ENCODE results near the gene ADRA2C.

Gene ADRA2C

DNA sequence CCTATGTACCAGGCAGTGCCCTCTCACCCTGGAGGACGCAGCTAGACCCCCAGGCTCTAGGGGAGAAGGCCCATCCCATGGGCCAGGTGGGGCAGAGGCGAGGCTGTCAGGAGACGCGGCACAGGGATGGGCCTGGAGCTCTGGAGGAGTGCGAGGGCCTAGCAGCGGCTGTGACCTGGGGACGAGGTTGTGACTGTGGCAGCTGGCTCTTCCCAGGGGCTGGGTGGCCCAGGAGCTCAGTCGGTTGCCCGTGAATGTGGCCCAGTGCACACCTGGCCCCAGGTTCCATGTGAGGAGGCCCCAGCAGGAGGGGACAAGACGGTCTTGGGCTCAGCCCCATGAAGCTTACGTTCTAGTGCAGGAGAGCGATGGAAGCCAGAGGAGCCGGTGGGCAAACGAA is 31.0 kb upstream of the ADRA2C start:
- no peak for DNase-seq

DNA sequence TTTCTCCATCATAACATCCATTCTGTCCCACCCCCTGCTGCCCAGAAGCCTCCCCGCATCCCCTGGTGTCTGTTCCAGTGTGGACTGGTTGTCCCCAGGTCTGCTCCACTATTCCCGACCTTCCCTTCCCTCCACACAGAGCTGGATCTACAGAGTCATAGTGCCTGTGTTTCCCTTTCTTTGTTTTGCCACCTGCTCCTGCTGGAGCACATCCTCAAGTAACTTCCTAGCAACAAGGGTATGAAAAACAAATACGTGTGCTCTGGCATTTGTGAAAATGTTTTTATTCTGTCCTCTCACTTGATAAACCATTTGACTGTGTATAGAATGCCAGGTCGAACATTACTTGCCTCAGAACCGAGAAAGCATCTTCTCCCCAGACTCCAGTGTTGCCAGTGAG is 29.9 kb upstream of the ADRA2C start:
- no peak for DNase-seq

DNA sequence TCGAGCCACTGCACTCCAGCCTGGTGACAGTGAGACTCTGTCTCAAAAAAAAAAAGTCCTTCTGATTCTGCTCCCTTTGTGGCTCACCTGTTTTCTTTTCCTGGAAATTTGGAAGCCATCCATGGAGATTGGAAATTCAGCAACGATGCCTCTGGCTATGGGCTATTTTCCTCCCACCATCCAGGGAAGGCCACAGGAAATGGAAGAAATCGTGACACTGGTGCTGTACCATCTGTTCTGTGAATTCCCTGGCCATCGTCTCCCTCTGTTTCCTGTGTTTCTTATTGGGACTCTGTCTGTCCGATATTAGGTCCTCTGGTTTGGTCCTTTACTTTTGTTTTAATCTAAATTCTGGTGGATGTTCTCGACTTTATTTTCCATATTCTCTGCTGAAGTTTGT is 29.4 kb upstream of the ADRA2C start:
- DNase-seq: no peak

DNA sequence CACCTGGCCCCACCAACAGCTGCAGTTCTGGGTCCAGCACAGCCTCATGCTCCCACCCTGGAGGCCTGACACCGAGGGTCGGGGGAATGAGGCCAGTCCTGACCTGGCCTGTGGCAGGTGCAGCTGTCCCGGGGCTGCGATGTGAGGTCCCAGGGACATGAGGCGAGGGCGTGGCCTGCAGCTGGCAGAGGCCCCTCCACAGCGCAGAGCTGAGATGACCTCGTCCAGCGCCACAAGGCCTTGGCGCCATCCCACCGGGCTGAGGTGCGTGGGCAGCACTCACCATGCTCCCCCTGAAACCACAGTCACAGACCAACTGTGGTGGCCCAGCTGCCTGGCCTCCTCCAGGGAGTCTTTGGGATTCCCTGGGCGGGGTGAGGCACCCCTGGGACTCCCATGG is 26.6 kb upstream of the ADRA2C start:
- DNase-seq: no peak

DNA sequence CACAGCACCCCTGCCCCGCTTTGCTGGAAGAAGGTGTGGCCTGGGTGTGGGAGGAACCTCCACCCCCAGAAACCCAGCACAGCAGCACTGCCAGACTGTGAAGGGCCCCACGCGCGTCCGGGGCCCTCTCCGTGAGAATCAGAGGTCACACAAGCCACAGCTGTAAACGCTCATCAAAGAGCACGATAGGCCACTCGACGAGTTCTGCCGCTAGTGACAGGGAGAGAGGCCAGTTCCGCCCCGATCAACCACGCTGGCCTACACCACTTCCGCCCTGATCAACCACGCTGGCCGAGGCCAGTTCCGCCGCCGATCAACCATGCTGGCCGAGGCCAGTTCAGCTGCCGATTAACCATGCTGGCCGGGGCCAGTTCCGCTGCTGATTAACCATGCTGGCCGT is 25.9 kb upstream of the ADRA2C start:
- DNase-seq: no peak

DNA sequence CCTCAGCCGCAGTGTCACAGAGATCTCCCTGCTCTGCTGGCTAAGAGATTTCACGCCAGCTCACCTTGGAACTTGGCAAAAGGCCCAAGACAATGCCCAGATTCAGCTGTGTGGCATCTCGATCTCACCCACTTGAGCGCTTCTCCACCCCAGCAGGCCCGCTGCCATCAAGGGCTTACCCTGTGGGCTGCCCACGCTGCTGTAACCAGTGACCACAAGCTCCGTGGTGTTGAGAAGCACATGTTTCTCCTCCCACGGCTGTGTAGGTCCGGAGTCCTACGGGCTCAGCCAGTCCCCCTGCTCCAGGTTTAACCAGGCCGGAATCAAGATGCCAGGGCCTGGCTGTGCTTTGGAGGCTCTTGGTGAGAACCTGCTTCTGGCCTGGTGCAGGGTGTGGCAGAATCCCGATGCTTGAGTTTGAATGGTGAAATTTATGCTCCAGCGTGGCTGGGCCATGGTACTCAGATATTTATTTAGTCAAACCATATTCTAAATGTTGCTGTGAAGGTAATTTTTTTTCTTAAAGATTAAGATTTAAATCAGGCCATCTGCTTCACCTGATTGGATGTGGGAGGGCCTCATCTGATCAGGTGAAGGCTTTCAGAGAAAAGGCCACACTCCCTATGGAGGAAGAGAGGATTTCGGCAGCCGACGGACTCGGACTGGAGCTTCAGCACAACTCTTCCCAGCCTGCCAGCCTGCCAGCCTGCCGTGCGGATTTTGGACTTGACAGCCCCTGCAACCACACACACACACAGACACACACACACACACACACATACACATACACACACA is 24.8 kb upstream of the ADRA2C start:
- no peak for DNase-seq

DNA sequence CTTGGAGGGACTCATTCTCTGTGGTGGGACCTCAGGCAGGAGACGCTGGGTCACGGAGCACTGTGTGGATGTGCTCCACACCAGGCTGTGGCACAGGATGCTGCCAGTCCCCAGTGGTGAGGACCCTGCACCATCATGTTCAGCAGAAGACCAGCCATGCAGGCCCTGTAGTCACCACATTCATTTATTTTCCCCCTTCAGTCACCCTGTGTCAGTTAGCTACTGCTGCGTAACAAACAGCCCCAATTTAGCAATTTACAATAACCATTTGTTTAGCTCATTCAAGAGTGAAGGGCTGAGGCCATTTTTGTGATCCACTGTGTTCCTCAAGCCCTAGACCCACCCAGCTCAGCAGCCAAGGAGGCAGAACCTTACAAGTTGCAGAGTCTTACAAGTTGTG is 23.6 kb upstream of the ADRA2C start:
- DNase-seq: no peak

DNA sequence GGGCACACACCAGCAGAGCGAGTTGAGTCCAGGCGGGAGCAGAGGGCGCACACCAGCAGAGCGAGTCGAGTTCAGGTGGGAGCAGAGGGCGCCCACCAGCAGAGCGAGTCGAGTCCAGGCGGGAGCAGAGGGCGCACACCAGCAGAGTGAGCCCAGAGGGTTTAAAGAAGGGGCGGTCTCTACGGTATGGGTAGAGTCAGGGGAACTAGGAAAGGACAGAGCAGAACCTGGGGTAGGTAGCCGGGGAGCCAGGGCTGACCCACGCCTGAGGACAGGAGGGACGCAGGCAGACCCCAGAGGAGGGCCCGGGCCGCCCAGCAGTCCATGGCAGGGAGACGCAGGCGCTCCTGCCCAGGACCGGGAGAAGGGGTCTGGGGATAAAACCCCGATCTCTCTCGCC is 22.0 kb upstream of the ADRA2C start:
- no peak for DNase-seq

DNA sequence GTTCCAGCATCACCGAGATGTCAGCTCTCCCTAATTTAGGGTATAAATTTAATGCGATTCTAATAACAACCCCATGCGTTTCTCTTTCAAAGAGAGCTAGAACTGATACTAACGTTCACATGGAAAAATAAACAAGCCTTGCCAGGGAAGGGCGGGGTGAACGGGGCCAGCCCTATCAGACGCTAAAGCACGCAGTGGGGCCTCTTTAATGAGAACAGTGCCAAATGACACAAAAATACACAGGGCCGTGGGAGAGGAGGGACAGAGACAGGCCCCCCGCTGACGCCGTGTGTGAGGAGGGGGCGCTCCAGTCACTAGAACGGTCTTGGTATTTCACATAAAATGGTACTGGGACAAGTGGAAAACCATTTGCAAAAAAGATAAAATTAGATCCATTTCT is 21.3 kb upstream of the ADRA2C start:
- no peak for DNase-seq

DNA sequence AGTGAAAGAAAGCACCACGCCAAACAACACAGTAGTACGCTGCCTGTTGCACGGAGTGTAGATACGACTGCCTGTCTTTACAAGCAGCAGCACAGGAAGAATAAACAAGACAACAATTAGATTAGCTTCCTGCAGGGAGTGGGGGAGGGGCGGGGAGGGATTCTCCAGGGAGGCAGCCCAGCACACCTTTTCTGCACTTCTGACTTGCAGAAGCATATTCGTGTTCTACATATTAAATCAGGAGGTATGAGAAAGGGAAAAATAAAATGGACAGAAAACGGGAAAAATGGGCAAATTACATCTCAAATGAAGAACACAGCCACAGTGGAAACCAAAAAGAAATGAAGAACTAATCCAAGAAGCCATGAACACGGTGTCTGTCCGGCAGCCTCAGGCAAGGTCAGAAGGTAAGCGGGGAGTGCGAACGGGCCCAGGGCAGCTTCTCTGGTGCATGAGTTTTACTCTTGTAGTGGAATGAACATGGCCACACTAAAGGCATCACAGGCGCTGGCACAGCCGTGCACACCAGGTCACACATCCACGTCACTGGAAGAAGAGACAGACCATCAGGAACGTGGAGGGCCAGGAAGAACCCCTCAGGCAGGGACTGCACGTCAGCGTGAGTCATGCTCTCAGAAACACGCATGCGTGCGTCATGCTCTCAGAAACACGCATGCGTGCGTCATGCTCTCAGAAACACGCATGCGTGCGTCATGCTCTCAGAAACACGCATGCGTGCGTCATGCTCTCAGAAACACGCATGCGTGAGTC is 20.1 kb upstream of the ADRA2C start:
- DNase-seq: no peak

DNA sequence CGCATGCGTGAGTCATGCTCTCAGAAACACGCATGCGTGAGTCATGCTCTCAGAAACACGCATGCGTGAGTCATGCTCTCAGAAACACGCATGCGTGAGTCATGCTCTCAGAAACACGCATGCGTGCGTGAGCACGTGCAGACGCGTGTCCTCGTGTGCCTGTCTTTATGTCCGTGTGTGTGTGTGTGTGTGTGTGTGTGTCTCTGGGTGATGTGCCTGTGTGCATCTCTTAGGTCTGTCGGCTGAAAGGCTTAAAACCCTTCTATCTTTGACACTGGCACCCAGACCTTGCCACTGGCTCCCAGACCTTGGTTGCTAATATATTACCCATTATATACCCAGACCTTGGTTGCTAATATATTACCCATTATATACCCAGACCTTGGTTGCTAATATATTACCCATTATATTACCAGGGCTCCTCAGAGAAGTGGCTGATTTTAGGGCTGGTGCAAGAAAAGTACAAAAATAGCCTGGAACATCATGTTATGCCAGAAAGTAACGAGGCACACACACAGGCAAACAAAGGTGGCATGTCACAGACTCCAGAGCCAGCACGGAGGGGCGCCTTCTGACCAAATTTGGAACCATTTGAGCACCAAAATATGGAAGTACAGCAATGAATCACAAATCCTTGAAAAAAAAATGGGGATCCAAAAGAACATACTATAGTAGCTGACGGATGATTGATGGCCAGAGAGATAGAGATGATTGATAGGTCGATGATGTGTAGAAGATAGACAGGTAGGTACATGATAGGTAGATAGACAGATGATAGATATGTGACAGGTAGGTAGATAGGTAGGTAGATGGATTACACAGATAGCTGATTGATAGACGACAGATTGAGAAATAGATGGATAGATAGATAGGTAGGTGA is 19.2 kb upstream of the ADRA2C start:
- DNase-seq: no peak

DNA sequence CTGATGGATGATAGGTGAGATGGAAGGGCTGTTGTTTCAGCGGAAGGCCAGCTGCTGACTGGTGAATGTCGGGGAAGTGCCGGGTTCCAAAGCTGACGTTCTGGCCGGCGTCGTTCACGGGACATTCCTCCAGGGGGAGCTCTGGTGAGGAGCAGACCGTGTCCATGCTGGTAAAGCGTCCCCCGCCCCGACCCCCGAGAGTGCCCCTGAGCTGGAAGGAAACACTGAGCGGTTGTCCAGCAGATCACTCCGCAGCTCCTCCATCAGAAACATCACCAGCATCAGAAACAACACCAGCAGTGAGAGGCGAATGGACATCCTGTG is 18.6 kb upstream of the ADRA2C start:
- DNase-seq: no peak

DNA sequence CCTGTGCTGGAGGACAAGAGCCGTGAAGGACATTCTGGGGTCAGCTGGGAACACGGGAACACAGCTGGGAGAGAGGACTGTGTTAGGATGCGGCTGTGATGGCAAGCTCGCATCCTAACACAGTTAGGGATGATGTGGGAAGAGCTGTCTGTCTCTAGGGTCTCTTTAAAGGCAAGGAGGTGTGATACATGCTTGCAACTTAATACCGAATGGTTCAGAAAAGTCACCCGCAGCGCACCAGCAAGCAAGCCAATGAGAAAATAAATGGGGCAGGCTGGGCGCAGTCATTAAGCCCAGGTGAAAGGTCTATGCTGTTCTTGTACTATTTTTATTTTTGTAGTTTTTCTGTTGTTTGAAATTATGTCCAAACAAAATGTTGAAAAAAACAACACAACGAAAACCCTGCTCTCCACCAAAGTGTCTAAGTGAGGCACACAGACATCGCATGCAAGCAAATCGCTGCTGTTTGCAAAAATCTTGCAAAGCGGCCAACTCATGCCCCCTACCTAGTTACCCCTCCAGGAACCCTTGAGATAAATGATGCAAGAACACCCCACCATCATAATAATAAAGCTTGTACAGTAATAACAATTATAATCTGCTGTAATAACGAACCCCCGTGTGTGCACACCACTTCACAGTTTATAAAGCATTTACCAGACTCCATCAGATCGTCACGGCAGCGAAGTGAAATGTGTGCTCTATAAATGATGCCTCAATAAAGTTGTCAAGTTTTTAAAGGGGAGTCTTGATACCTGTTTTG is 17.9 kb upstream of the ADRA2C start:
- no peak for DNase-seq

DNA sequence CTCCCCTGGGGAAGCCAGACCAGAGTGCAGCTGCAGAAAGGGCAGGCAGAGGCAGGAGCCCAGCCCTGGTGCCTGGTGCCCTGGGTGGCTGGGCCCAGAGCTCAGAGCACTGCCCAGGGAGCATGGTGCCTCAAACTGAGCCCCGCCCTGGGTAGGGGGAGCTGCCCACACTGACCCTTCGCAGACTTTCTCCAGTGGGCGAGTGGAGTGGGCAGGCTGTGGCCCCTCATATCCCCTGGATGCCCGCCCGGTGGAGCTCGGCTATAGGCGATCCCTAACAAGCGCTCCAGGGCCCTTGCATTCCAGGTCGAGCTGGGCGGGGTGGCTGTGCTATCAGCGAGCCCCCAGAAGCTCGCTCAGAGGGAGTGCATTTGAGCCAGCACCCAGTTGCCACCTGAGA is 17.1 kb upstream of the ADRA2C start:
- DNase-seq: no peak

DNA sequence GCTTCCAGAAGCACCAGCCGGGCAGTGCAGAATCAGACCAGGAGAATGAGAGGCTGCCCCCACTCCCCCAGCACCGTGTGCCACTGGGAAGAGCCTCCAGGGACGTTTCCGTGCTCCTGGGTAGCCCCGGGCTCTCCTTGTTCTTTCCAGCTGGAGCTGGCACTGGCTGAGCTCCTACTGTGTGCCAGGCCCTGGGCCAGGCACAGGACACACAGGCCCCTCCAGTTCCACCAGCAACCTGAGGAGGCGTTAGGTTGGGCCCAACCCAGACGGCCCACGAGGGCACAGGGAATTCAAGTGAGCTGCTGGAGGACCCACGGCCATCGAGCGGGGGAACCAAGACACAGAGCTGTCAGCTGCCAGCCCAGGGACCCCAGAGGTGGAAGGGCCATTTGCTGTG is 15.9 kb upstream of the ADRA2C start:
- no peak for DNase-seq

DNA sequence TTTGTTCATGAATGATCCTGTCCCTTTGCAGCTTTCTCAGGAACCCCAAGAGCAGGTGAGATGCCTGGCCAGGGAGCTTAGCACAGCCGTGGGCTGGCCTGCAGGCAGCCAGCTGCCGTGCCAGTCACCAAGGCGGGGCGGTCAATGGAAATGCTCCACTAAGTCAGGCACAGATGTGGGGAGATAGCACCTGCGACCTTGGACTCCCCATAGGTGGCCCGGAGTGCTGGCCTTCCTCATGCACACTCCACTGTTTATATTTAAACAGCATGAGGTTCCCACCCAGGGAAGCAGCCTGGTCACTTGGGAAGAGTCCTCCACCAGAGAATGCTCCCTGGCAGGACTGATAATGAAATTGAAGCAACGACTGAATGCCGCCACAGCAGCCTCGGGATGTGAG is 14.2 kb upstream of the ADRA2C start:
- DNase-seq: no peak

DNA sequence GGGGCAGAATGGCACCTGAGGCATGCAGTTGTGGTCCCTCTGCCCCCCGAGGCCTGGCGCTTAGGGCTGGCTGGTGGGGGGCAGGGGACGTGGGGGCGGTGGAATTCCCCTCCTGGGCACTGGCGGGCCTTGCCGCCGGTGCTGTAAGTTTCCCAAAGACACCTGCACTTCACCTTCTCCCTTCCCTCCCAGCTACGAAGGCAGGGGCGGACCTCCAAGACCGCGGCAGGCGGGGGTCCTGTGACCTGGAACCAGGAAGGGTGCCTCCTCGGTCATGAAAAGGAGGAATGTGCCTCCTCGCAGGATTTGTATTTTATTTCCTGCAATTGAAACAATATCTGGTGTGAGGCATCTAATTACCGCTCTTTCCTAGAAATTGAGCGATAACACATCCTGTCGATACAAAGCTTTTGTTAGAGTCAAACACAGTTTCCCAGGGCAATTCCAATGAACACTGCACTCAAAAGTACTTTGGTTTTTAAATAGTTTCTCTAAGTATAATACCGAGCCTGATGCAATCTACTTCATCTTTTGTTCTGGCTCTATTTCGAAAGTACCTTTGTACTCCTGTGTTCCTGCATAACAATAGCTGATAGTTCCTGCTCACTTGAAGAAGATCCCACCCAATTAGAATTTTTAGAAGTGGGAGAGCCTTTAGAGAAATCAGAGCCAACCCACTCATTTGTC is 12.3 kb upstream of the ADRA2C start:
- no peak for DNase-seq

DNA sequence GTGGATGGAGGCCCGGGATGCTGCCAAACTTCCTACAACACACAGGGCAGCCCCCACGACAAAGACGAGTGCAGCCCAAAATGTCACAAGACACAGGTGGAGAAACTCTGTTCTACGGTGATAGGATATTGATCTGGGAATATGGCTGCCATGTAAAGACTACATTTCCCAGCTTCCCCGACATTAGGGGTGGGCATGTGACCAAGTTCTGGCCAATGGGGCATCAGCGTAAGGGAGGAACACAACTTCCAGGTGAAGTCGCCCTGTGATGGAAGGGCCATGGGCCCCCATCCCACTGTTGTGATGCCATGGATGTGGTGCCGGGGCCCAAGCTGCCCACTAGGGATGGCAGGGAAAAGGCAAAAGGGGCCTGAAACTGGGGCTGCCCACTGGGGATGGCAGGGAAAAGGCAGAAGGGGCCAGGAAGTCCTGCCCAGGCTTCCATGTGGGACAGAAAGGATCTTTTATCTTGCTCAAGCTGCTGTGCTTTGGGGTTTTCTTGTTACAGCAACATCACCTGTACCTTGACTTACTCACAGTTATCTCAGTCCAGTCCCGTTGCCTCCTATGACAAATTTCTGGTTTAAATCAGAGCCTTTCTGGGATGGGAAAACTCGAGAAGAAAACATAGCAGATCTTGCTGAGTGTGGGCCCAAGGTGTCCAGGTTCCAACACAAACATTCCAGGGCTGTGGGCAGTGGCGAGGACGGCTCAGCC is 9.7 kb upstream of the ADRA2C start:
- DNase-seq: no peak

DNA sequence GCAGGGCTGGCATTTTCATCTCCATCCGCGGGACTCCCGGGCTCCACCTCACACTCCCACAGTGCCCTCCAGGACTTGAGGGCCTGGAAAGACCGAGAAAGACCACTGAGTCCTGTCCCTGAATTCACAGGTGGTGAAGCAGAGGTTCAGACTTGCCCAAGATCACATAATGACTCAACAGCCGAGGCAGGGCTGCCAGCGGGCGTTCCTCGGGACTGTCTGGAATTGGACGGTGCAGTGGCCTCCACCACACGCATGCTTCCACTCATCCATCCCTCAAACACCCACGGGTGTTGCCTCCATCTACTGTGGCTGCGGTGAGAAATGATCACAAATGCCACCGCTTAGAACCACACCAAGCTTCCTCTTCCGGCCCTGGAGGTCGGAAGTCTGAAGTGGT is 6.9 kb upstream of the ADRA2C start:
- DNase-seq: no peak

DNA sequence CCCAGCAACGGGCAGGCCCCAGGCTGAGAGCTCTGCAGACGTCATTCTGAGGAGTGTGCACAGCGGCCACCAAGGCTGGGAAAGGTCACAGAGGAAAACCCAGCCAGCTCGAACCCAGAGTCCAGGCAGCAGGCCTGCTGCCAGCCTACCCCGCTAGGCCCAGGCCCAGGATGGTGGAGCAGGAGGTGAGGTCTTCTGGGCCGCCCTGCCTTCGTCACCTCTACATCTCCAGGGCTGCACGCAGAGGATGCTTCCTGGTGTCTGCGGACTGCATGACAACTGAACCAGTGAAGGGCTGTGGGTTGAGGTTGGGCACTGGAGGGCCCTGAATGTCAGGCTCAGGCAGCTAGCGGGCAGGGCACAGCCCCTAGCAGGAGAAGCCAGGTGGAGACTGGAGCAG is 5.8 kb upstream of the ADRA2C start:
- DNase-seq: no peak

DNA sequence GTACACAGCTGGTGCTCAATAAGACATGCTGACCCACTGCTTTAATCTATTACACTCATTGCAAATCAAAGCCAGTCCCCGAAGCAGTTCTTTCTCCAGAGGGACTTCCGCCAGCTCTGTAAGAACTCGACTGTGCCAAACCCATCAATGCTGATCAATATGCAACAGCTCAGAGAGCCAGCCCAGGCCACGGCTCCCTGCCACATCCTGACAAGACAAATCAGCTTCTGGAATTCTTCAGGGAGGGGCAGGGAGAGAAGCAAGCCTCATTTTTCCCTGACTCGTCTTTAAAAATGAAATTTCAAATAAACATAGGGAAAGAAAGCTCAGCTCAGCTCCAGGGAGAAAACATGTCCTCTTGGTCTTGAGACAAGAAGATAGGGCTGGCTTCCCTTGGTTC is 5.3 kb upstream of the ADRA2C start:
- no peak for DNase-seq

DNA sequence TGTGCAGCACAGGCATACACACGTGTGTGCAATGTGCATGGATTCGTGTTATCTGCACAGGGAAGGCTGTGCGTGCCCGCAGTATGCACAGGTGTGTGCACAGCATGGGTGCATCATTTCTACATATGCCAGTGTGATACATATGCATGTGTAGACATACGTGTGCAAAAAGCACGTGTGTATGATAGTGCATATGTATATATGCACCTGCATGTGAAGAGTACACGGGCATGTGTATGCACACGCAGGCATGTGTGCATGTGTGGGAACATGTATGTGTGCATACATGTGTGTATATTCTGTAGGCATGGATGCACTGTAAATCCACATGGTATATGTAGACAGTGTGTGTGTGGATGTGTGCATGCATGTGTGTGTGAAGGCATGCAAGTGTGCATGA is 3.9 kb upstream of the ADRA2C start:
- DNase-seq: no peak
